ENCODE results near the gene SCAMP4. TPM values are rescaled to one million over a fixed set of nuclear protein-coding genes. Genes with fewer than 3 reads are reported as not detected.

SCAMP4 gene
- total and polyA plus RNA-seq, 2 of the 13 experiments (the other 11 are each of a cell fraction or from before 2014, with no cell fraction given), result 10.7 to 13.7 TPM

GRCh38 chr19:1875646-1876495 lies 29.3 kb upstream of the SCAMP4 start (continued):
- no peak for TF ChIP-seq CHD4 (IDR thresholded peaks at IDR 0.05; ENCODE audit: borderline replicate concordance, low read length)
- TF ChIP-seq TP53 (CRISPR knock-in tag; conservative IDR thresholded peaks at IDR 0.05), result no peak
- peak; percentile 24; the same call in 1 of the 2 replicates for TF ChIP-seq PHF21A (CRISPR knock-in tag; IDR thresholded peaks at IDR 0.05)
- peak; percentile 94; the same call in 1 of the 2 replicates for TF ChIP-seq KAT7 (CRISPR knock-in tag; IDR thresholded peaks at IDR 0.05; ENCODE audit: borderline replicate concordance)
- TF ChIP-seq THAP8 (CRISPR knock-in tag; IDR thresholded peaks at IDR 0.05; ENCODE audit: borderline replicate concordance), result no peak
- peak; percentile 83; the same call in 1 of the 2 replicates for TF ChIP-seq ZSCAN21 (CRISPR knock-in tag; IDR thresholded peaks at IDR 0.05; ENCODE audit: borderline replicate concordance)
- TF ChIP-seq, protein P1, sequence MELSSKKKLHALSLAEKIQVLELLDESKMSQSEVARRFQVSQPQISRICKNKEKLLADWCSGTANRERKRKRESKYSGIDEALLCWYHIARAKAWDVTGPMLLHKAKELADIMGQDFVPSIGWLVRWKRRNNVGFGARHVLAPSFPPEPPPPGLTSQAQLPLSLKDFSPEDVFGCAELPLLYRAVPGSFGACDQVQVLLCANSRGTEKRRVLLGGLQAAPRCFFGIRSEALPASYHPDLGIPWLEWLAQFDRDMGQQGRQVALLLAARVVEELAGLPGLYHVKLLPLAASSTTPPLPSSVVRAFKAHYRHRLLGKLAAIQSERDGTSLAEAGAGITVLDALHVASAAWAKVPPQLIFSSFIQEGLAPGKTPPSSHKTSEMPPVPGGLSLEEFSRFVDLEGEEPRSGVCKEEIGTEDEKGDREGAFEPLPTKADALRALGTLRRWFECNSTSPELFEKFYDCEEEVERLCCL (CRISPR knock-in tag; IDR thresholded peaks at IDR 0.05; ENCODE audit: borderline replicate concordance), result peak; percentile 40; the same call in 1 of the 2 replicates
- TF ChIP-seq ZBTB39 (CRISPR knock-in tag; IDR thresholded peaks at IDR 0.05), result peak; percentile 84; the same call in 1 of the 2 replicates
- peak; percentile 92 for TF ChIP-seq THAP11 (CRISPR knock-in tag; IDR thresholded peaks at IDR 0.05)
- no peak; the same call in none of the 2 replicates for TF ChIP-seq CBX5 (CRISPR knock-in tag; IDR thresholded peaks at IDR 0.05; ENCODE audit: borderline replicate concordance)
- TF ChIP-seq ZNF646 (CRISPR knock-in tag; IDR thresholded peaks at IDR 0.05), result 0 out of 2 replicates have a peak, but pooled peaks have one; percentile 34
- TF ChIP-seq ARHGAP35 (CRISPR knock-in tag; IDR thresholded peaks at IDR 0.05; ENCODE audit: borderline replicate concordance), result peak; percentile 41; the same call in 1 of the 2 replicates
- no peak for TF ChIP-seq SMC3 (IDR thresholded peaks at IDR 0.05; ENCODE audit: low read length)
- TF ChIP-seq SRF (IDR thresholded peaks at IDR 0.05; ENCODE audit: low read depth, low read length), result no peak
- peak; percentile 83 for TF ChIP-seq ZFY (CRISPR knock-in tag; IDR thresholded peaks at IDR 0.05)
- peak; percentile 93 for TF ChIP-seq SP4 (CRISPR knock-in tag; IDR thresholded peaks at IDR 0.05)
- TF ChIP-seq YEATS2 (CRISPR knock-in tag; IDR thresholded peaks at IDR 0.05; ENCODE audit: borderline replicate concordance), result peak; percentile 92
- no peak for TF ChIP-seq NPAS2 (CRISPR knock-in tag; IDR thresholded peaks at IDR 0.05; ENCODE audit: borderline replicate concordance)

All from HepG2 (cell line).